ENCODE data around the gene EGFL6.
A peak's percentile ranks its signal among the peaks of the same experiment; 100 is the strongest.
"Not testable (repeated sequence)": the region's sequence is repeated elsewhere in the genome, so short reads cannot be mapped to it uniquely, and the experiment has no call there.

Gene EGFL6

GRCh38 chrX:13590914-13591313 is 21.5 kb downstream of the EGFL6 start:
- no peak for DNase-seq (ENCODE audit: low read depth in 2 of 2)

GRCh38 chrX:13597874-13598273 is 28.5 kb downstream of the EGFL6 start:
- DNase-seq (ENCODE audit: low read depth in 2 of 2) = no peak

- DNase-seq (ENCODE audit: low read depth in 2 of 2) = no peak
These were observed 29.5 kb downstream of the EGFL6 start for GRCh38 chrX:13598877-13599276.

- DNase-seq (ENCODE audit: low read depth in 2 of 2) = no peak
These were observed 30.1 kb downstream of the EGFL6 start for GRCh38 chrX:13599491-13599890.

- DNase-seq (ENCODE audit: low read depth in 2 of 2) = no peak
These were observed 36.2 kb downstream of the EGFL6 start for GRCh38 chrX:13605611-13606010.

- no peak for DNase-seq (ENCODE audit: low read depth in 2 of 2)
These were observed 38.1 kb downstream of the EGFL6 start for GRCh38 chrX:13607331-13607995.

- DNase-seq (ENCODE audit: low read depth in 2 of 2) = no peak
These were observed 38.6 kb downstream of the EGFL6 start for GRCh38 chrX:13607996-13608365.

- DNase-seq (ENCODE audit: low read depth in 2 of 2) = no peak
These were observed 44.8 kb downstream of the EGFL6 start for GRCh38 chrX:13614154-13614553.

- no peak for DNase-seq (ENCODE audit: low read depth in 2 of 2)
These were observed 50.8 kb downstream of the EGFL6 start for GRCh38 chrX:13620207-13620606.

- no peak for DNase-seq (ENCODE audit: low read depth in 2 of 2)
These were observed 53.1 kb downstream of the EGFL6 start for GRCh38 chrX:13622401-13622964.

- DNase-seq (ENCODE audit: low read depth in 2 of 2) = no peak
These were observed 57.9 kb downstream of the EGFL6 start for GRCh38 chrX:13627306-13627705.

- not testable (repeated sequence) for DNase-seq (ENCODE audit: low read depth in 2 of 2)
These were observed 67.8 kb downstream of the EGFL6 start for GRCh38 chrX:13637224-13637623.

- no peak for DNase-seq (ENCODE audit: low read depth in 2 of 2)
These were observed 68.6 kb downstream of the EGFL6 start for GRCh38 chrX:13638021-13638420.

- no peak for DNase-seq (ENCODE audit: low read depth in 2 of 2)
These were observed 69.4 kb downstream of the EGFL6 start for GRCh38 chrX:13638826-13639225.

GRCh38 chrX:13641684-13642083 is 72.3 kb downstream of the EGFL6 start:
- DNase-seq (ENCODE audit: low read depth in 2 of 2) = not testable (repeated sequence)

- no peak for DNase-seq (ENCODE audit: low read depth in 2 of 2)
These were observed 76.2 kb downstream of the EGFL6 start for GRCh38 chrX:13645464-13646153.

GRCh38 chrX:13646154-13646549 is 76.8 kb downstream of the EGFL6 start:
- no peak for DNase-seq (ENCODE audit: low read depth in 2 of 2)

- peak; percentile 22 to 48 for DNase-seq (ENCODE audit: low read depth in 2 of 2)
These were observed 78.4 kb downstream of the EGFL6 start for GRCh38 chrX:13647709-13648212.

GRCh38 chrX:13648336-13648735 is 78.9 kb downstream of the EGFL6 start:
- not testable (repeated sequence) for DNase-seq (ENCODE audit: low read depth in 2 of 2)

- no peak for DNase-seq (ENCODE audit: low read depth in 2 of 2)
These were observed 80.4 kb downstream of the EGFL6 start for GRCh38 chrX:13649838-13650237.

- DNase-seq (ENCODE audit: low read depth in 2 of 2) = no peak
These were observed 80.9 kb downstream of the EGFL6 start for GRCh38 chrX:13650318-13650717.

GRCh38 chrX:13651150-13651549 is 81.7 kb downstream of the EGFL6 start:
- DNase-seq (ENCODE audit: low read depth in 2 of 2) = no peak

- DNase-seq (ENCODE audit: low read depth in 2 of 2) = no peak
These were observed 82.9 kb downstream of the EGFL6 start for GRCh38 chrX:13652287-13652793.
